Liver (tissue), 9 donors: ENCODE measurements around the gene WIPI1. TPM values are rescaled to one million over a fixed set of nuclear protein-coding genes. Genes with fewer than 3 reads are reported as not detected.

ENCODE experiments used
- DNase-seq: peaks from one replicate; pipeline ENCODE4 v3.0.0-alpha.2; 2017; ENCODE audit warnings: low spot score
- H3K27ac ChIP-seq, 2 donors: one replicate each; pipeline ENCODE4 v1.7.0; 2013; ENCODE audit warnings: inconsistent platforms in 2 of 2, low read length in 2 of 2, control low read depth in 1 of 2, low read depth in 1 of 2, mild to moderate bottlenecking in 1 of 2
- H3K27me3 ChIP-seq, 4 donors: one replicate each; pipeline versions ENCODE4 v1.6.1 to v1.7.0; 2013; ENCODE audit warnings: low read length in 3 of 4, inconsistent platforms in 1 of 4, mild to moderate bottlenecking in 1 of 4, moderate library complexity in 1 of 4; ENCODE audit not compliant: control insufficient read depth in 4 of 4, insufficient read depth in 4 of 4
- H3K36me3 ChIP-seq, 4 donors: one replicate each; pipeline versions ENCODE4 v1.6.1 to v1.7.0; 2013; ENCODE audit warnings: low read length in 3 of 4, mild to moderate bottlenecking in 3 of 4, low read depth in 1 of 4, moderate library complexity in 1 of 4; ENCODE audit not compliant: control insufficient read depth in 4 of 4, insufficient read depth in 3 of 4
- H3K4me1 ChIP-seq, 4 donors: one replicate each; pipeline versions ENCODE4 v1.6.1 to v1.7.0; 2013; ENCODE audit warnings: low read length in 3 of 4, mild to moderate bottlenecking in 3 of 4, moderate library complexity in 1 of 4; ENCODE audit not compliant: control insufficient read depth in 4 of 4, insufficient read depth in 4 of 4
- H3K4me3 ChIP-seq, 3 donors: one replicate each; pipeline versions ENCODE4 v1.6.1 to v1.7.0; 2013; ENCODE audit warnings: low read length in 3 of 3, control low read depth in 1 of 3, low read depth in 1 of 3, mild to moderate bottlenecking in 1 of 3
- H3K9ac ChIP-seq, 2 donors: one replicate each; pipeline ENCODE4 v1.7.0; 2013; ENCODE audit warnings: low read length in 2 of 2, mild to moderate bottlenecking in 2 of 2, moderate library complexity in 2 of 2, control low read depth in 1 of 2, low read depth in 1 of 2
- H3K9me3 ChIP-seq, 4 donors: one replicate each; pipeline versions ENCODE4 v1.6.1 to v1.7.0; 2013; ENCODE audit warnings: low read length in 3 of 4; ENCODE audit not compliant: control insufficient read depth in 4 of 4
- ATF3 ChIP-seq: IDR thresholded peaks from 2 replicates; pipeline ENCODE4 v1.6.1; 2016; ENCODE audit warnings: antibody characterized with exemption
- CTCF ChIP-seq: fragments of 150-350 bp; IDR thresholded peaks from 2 replicates; pipeline ENCODE4 v1.5.1; 2017; ENCODE audit warnings: improper control_type of control experiment, low read depth, low read length; ENCODE audit not compliant: missing input control
- EGR1 ChIP-seq, 2 donors: IDR thresholded peaks; 2 replicates each; pipeline ENCODE4 v1.6.1; 2016 to 2018; ENCODE audit warnings: antibody characterized with exemption in 2 of 2, low read depth in 2 of 2
- FOXA1 ChIP-seq: IDR thresholded peaks from 2 replicates; pipeline ENCODE4 v1.6.1; 2016; ENCODE audit warnings: antibody characterized with exemption
- FOXA2 ChIP-seq: IDR thresholded peaks from 2 replicates; pipeline ENCODE4 v1.6.1; 2016; ENCODE audit warnings: antibody characterized with exemption
- GABPA ChIP-seq, 2 donors: IDR thresholded peaks in 1 of 2; conservative IDR thresholded peaks in 1 of 2; 2 replicates each; pipeline ENCODE4 v1.6.1; 2016; ENCODE audit warnings: antibody characterized with exemption in 2 of 2, mild to moderate bottlenecking in 1 of 2, moderate library complexity in 1 of 2
- HNF4A ChIP-seq, 2 donors: conservative IDR thresholded peaks; 2 replicates each; pipeline ENCODE4 v1.6.1; 2016; ENCODE audit warnings: antibody characterized with exemption in 2 of 2, mild to moderate bottlenecking in 2 of 2
- HNF4G ChIP-seq: IDR thresholded peaks from 2 replicates; pipeline ENCODE4 v1.6.1; 2016; ENCODE audit warnings: antibody characterized with exemption
- JUND ChIP-seq, 2 donors: IDR thresholded peaks; 2 replicates each; pipeline ENCODE4 v1.6.1; 2016; ENCODE audit warnings: antibody characterized with exemption in 2 of 2
- MAX ChIP-seq: IDR thresholded peaks from 2 replicates; pipeline ENCODE4 v1.6.1; 2016; ENCODE audit warnings: antibody characterized with exemption
- NR2F2 ChIP-seq: IDR thresholded peaks from 2 replicates; pipeline ENCODE4 v1.6.1; 2016; ENCODE audit warnings: antibody characterized with exemption
- RAD21 ChIP-seq, 2 donors: IDR thresholded peaks; 2 replicates each; pipeline ENCODE4 v1.6.1; 2016; ENCODE audit warnings: antibody characterized with exemption in 2 of 2, mild to moderate bottlenecking in 2 of 2
- REST ChIP-seq: IDR thresholded peaks from 2 replicates; pipeline ENCODE4 v1.6.1; 2016; ENCODE audit warnings: antibody characterized with exemption, mild to moderate bottlenecking
- RXRA ChIP-seq, 2 donors: IDR thresholded peaks; 2 replicates each; pipeline ENCODE4 v1.6.1; 2017 to 2018; ENCODE audit warnings: antibody characterized with exemption in 2 of 2, mild to moderate bottlenecking in 1 of 2
- SP1 ChIP-seq: IDR thresholded peaks from 2 replicates; pipeline ENCODE4 v1.6.1; 2018; ENCODE audit warnings: antibody characterized with exemption, mild to moderate bottlenecking
- TAF1 ChIP-seq: conservative IDR thresholded peaks from 2 replicates; pipeline ENCODE4 v1.6.1; 2016; ENCODE audit warnings: antibody characterized with exemption, mild to moderate bottlenecking
- YY1 ChIP-seq: IDR thresholded peaks from 2 replicates; pipeline ENCODE4 v1.6.1; 2016; ENCODE audit warnings: antibody characterized with exemption, mild to moderate bottlenecking
- ZBTB33 ChIP-seq: IDR thresholded peaks from 2 replicates; pipeline ENCODE4 v1.6.1; 2016; ENCODE audit warnings: antibody characterized with exemption
- WGBS: extraction: QIAGEN DNeasy Blood & Tissue Kit; methylation state at CpG from one replicate; pipeline ENCODE4 v1.1.7; 2013; 5-methylcytosine and 5-hydroxymethylcytosine counted together
- polyA plus RNA-seq, 2 donors: library from polyadenylated mRNA; stranded (reverse) in 1 of 2; unstranded in 1 of 2; fragments of 200-250 nt in 1 of 2; fragments of >200 nt in 1 of 2; fragmentation: Nextera tagmentation in 1 of 2; extraction: Ambion mirVana in 1 of 2; gene quantifications; one replicate each; pipeline versions ENCODE4 v1.2.1 to v1.2.3, GENCODE V29; 2013 to 2015
- total RNA-seq, 2 donors: library from RNA; depleted of rRNA; stranded (reverse); fragments of >200 nt; gene quantifications; one replicate each; pipeline ENCODE4 v1.2.3, GENCODE V29; 2014
- donor health status: healthy.
- donor health status: healthy.
- donor health status: healthy.
- donor health status: healthy.
- donor health status: healthy.

The WIPI1 gene
- total and polyA plus RNA-seq, 4 donors: 21.1 to 48.6 (median 29.8) TPM

- Histone ChIP-seq H3K27ac (no peak overlapping the region), H3K4me3 (no peak overlapping the region), H3K36me3 (peaks cover 2 to 34% (median 22%) of the 10 kb centered on the region in 4 donors), H3K9me3 (no peaks in the 10 kb centered on the region), H3K27me3 (no peaks in the 10 kb centered on the region), H3K4me1 (peaks cover 0 to 21% (median 10%) of the 10 kb centered on the region in 4 donors), H3K9ac (no peak overlapping the region)
- TF ChIP-seq FOXA1 (no peak), SP1 (no peak), MAX (no peak), EGR1 (IDR thresholded peaks at IDR 0.05; ENCODE audit: low read depth in 2 of 2) (no peak), CTCF (no peak), JUND (IDR thresholded peaks at IDR 0.05) (no peak), TAF1 (no peak), NR2F2 (no peak), ZBTB33 (no peak), FOXA2 (no peak), REST (no peak), GABPA (IDR thresholded peaks at IDR 0.05 in 1 of 2, conservative IDR thresholded peaks at IDR 0.05 in 1 of 2) (no peak), YY1 (no peak), HNF4A (conservative IDR thresholded peaks at IDR 0.05) (no peak), HNF4G (no peak), RXRA (IDR thresholded peaks at IDR 0.05) (no peak), RAD21 (IDR thresholded peaks at IDR 0.05) (no peak), ATF3 (no peak)
- WGBS: 91% methylated on average over 12 of the region's 12 CpGs
- no peak for DNase-seq
Measured at GRCh38 chr17:68433911-68434508, 23.3 kb downstream of the WIPI1 start.
